Hepatic stellate cell (primary cell): ENCODE results near the gene MOXD1.

ENCODE experiments used
- DNase-seq: peaks from one replicate; pipeline ENCODE4 v3.0.0; 2011; ENCODE audit warnings: low spot score

Gene MOXD1

GRCh38 chr6:132399376-132400074, 1.8 kb downstream of the MOXD1 start:
- DNase-seq = no peak

DNA sequence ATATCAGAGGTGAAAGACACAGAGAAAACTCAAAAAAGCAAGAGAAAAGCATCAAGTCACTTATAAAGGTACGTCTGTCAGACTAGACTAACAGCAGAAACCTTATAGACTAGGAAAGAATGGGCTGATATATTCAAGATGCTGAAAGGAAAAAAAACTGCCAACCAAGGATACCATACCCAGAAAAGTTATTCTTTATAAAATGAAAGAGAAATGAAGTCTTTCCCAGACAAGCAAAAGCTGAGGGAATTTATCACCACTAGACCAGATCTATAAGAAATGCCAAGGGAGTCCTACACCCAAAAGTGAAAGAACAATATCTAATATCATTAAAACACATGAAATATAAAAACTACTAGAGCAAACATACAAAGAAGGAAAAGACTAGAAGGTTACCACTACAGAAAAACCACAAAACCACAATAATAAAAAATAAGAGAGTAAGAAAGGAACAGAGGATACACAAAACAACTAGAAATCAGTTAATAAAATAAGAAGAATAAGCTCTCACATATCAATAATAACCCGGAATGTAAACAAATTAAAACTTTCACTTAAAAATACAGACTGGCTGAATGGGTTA, 6.2 kb downstream of the MOXD1 start:
- DNase-seq = no peak

DNA sequence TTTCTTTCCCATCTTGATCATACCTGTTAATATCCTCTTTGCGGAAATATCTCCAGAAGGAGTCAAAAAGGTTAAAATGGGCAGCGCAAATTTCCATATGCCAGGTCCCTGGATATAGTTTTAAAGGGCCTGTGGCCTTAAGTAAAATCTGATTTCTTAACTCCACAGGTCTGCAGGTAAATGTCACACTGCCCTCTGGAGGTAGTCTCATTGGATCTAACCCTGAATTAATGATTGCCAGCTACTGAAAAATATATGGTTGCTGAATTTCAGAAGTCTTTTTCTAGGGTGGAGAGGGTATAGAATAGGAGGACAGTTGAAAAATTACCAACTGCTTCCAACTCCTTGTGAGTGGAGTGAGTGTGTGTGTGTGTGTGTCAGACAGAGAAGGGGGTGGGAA, 8.5 kb downstream of the MOXD1 start:
- DNase-seq = no peak

- no peak for DNase-seq
Observed at GRCh38 chr6:132392270-132392646, 9.0 kb downstream of the MOXD1 start.

GRCh38 chr6:132391391-132392269, 9.6 kb downstream of the MOXD1 start:
- DNase-seq = peak; percentile 69

DNA sequence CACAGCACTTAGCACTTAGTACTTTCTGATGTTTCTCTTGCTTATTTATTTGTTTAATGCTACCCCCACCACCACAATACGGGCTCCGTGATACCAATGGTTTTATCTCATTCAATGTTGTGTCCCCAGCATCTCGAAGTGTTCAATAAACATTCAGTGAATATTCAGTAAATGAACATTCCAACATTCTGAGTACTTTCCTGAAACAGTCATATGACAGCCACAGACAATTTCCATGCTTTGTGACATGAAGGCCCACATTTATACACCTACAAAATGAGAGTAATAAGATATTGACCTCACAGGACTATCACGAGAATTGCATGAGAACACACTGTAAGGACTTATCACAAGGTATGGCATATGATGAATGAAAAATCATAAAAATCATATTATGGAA, 10.8 kb downstream of the MOXD1 start:
- DNase-seq = no peak

DNA sequence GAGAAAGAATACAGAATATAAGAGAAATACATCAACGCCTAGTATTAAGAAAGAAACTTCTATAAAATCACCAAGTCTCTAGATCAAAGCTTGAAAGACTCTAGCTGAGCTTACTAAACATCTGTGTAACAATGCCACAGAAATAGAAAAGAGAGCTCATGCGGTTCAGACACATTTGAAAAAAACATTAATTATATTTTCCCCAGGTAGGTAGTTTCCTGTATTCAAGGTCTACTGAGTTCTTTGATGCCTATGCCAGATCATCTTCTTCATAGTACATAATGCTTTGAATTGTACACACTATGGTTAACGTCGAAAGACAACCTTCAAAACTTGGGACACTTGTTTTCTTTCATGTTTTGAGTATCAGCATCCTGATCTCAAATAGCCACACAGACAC, 11.3 kb downstream of the MOXD1 start:
- no peak for DNase-seq

GRCh38 chr6:132388291-132388690, 13.0 kb downstream of the MOXD1 start:
- no peak for DNase-seq

- DNase-seq = no peak
Observed at GRCh38 chr6:132382630-132383175, 18.6 kb downstream of the MOXD1 start.

DNA sequence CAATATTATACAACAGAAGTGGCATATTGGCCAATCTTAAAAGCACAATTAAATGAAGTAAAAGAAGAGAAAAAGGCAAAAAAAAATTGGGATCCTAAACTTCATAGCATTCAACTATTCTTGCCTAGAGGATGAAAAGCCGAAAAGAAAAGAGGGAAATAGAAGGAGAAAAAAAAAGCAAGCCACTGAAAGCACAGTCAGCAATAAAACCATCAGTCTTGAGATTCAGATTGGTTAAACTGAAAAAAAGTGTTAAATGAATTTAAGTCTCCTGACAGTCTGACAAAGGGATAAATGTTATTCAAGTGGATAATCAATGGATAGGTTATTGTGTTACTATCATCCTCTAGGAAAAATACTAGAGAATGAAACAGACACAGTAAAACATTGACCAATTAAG, 19.9 kb downstream of the MOXD1 start:
- no peak for DNase-seq

GRCh38 chr6:132380358-132381029, 20.8 kb downstream of the MOXD1 start:
- no peak for DNase-seq

DNA sequence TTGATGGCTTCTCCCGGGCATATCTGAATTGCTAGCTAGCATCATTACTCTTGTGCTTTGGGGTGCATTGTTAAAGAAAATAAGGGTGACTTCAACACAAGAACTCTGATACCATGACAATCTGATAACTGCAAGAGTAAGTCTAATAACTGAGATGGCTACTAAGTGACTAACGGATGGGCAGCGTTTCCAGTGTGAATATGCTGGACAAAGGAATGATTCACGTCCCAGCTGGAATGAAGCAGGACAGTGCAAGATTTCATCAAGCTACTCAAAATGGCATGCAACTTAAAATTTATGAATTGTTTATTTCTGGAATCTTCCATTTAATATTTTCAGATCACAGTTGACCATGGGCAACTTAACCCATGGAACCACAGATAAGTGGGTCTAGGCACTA, 31.7 kb downstream of the MOXD1 start:
- no peak for DNase-seq

- no peak for DNase-seq
Observed at GRCh38 chr6:132368916-132369481, 32.3 kb downstream of the MOXD1 start.

DNA sequence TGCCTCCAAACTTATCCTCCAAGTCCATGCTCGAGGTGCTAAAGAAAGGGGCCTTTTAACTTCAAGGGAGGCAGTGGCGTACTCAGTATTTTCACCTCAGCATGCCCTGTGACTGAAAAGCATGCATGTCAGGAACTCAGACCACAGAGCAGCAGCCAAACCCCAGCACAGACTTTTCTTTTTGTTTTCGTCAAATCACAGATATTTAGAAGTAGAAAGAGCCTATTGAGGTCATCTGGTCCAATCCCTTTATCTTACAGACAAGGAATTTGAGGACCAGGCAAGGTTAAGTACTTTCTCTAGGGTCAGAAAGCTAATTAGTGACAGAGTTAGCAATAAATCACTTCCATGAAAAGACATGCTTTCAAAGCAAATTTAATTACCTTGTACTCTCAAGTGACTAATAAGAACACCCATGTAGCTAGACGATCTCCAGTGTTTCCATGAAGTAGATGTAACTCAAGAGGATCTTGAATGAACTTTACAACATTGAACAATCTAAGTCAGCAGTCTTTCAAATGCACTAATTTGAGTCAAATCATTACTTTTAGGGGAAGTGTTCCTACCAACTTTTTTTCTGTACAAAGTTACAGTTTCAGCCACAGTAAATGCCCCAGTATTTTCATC, 35.9 kb downstream of the MOXD1 start:
- DNase-seq = no peak

GRCh38 chr6:132364306-132365074, 36.8 kb downstream of the MOXD1 start:
- no peak for DNase-seq

DNA sequence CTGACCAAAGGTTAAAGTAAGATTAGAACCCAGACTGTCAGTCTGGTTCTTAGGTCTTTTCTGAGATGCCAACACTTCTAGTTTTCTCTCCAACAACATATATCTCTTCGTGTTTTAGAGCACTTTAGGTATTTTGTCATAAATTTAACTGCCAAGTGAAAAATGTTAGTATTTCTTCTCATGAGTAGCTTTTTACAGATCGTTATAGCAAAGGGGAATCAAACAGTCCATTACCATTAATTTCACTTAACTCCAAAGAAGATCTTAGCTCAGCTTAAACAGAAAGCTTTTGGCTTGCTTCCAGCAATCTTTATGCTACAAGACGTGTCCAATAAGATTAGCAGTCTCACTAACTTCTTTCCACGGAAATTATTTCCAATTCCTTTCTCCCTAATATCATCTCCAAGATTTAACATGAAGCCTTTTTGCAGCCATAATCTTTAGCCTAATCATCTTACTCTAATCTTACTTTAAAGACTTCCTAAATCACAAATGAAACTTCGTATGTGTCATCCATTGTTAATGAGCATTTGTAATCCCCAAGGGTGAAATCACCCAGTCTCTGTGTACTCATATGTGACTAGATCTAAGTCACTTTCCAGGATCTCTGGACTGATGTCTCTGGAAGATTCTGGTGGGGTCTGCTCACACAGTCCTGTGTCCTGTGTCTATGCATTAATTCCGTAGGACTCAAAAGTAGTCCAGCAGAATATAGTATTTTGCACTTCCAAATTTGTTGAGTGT, 38.7 kb downstream of the MOXD1 start:
- no peak for DNase-seq

- no peak for DNase-seq
Observed at GRCh38 chr6:132361101-132361500, 40.2 kb downstream of the MOXD1 start.

- DNase-seq = no peak
Observed at GRCh38 chr6:132359886-132360285, 41.4 kb downstream of the MOXD1 start.

DNA sequence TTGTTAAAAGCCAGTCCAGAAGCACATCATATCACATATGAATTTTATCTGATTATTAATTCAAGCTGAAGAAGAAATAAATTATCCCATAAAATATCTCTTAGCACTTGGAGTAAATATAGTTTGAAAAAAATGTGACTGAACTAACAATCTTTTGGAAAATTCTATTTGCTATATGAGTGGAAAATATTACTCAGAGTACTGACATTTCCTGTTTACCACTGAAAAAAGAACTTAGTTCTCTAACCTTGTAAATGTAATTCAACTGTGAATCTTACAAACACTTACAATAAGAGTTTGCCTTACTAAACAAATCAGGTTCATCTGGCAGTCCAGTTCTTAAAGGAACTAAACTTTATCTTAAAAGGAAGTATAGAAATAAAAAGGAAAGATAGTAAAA, 44.2 kb downstream of the MOXD1 start:
- no peak for DNase-seq
